Stimulated activated CD8-positive, alpha-beta memory T cell treated with anti-CD3 and anti-CD28 coated beads, Interleukin-7, amount 100 ng/mL, for 24 hours (primary cell): ENCODE results near the gene HEATR3.

Source experiments
- DNase-seq: peaks from one replicate; pipeline ENCODE4 v3.0.0-alpha.2; 2020; ENCODE audit warnings: low read depth

HEATR3 gene

GRCh38 chr16:50056226-50056625 lies 9.5 kb upstream of the HEATR3 start:
- no peak for DNase-seq

- no peak for DNase-seq
Observed at GRCh38 chr16:50058091-50058771, 7.5 kb upstream of the HEATR3 start.

DNA sequence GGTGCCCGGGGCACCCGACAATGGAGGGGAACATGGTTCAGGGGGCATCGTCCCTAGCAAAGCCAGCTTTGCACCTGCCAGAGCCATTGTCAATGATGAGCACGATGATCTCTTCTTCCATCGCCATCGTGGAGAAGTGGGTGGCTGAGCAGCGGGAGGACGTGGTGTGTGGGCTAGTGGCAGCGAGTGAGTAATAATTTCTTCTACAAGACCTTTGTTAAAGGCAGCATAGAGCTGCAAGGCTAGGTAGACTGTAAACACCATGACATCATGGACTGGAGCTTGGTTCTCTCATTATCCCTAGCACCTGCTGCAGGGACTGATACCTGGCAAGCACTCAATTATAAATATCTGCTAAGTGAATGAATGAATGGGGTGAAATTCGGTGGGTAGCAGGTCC lies 6.7 kb upstream of the HEATR3 start:
- DNase-seq: no peak

- DNase-seq: no peak
Observed at GRCh38 chr16:50059669-50060068, 6.1 kb upstream of the HEATR3 start.

- no peak for DNase-seq
Observed at GRCh38 chr16:50061326-50061725, 4.4 kb upstream of the HEATR3 start.

- no peak for DNase-seq
Observed at GRCh38 chr16:50065241-50065623, 538 bp upstream of the HEATR3 start.

DNA sequence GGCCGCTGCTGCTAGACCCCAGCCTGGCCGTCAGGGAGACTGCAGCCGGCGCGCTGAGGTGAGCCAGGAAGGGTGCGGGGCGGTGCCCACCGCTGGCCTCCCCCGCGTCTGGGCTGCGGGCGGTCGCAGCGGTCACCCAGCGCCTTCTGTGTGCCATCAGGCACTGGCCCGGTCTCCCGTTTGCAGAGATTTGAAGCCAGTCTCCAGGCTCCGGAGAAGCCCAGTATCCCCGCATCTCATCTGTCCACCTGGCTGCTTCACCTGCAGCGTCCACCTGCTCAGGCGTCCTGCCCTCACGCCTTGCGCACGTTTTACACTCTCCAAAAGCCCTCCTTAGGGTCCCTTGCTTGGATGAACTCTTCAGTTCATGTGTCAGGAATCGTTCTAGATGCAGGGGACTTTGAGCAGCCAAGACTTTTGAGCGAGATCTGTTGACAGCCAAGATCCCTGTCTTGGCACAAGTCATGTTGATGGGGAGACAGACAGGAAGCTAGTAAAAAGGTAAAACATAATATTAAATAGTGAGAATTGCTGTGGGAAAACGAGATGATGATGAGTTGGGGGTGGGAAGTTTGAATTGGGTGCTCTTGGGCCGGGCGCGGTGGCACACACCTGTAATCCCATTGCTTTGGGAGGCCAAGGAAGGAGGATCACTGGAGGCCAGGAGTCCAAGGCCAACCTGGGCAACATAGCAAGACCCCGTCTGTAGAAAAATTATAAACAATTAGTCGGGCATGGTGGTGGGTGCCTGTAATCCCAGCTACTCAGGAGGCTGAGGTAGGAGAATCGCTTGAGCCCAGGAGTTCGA lies 916 bp downstream of the HEATR3 start:
- no peak for DNase-seq

- DNase-seq: no peak
Observed at GRCh38 chr16:50067290-50067853, 1.6 kb downstream of the HEATR3 start.

GRCh38 chr16:50068550-50068949 lies 2.8 kb downstream of the HEATR3 start:
- DNase-seq: no peak

DNA sequence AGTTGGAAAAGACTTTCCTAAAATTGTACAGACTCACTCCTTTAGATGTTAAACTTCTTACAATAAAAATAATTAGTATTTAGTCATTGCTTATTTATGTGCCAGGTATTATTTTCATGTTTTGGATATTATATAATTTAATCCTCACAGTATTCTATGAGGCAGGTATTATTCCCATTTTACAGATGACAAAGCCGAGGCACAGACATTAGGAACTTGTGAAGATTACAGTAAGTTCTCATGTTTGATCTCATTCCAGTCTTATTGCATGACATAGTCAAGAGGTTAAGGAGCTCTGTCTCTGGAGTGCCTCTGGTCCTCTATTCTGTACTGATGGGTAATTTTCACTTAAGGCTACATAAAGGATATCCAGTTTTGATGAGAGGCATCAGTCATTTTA lies 3.3 kb downstream of the HEATR3 start:
- DNase-seq: no peak

GRCh38 chr16:50071075-50071671 lies 5.4 kb downstream of the HEATR3 start:
- DNase-seq: no peak

DNA sequence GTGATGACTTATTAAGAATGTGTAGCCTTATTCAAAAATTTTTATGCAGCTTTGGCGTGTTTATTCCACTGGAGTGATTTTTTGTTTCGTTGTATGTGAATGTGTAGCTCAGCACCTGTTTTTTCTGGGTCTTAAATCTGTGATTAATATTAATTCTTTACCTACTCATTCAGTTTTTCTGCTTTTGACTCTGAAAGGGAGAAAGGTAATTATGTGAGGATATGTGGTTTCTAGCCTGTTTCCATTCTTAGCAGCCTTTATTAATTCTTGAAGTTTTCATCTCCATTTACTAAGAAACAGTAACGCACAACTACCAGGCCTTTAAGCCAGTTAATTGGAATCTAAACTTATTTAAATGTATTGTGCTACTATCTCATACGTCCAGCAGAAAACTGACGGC lies 7.0 kb downstream of the HEATR3 start:
- DNase-seq: no peak

DNA sequence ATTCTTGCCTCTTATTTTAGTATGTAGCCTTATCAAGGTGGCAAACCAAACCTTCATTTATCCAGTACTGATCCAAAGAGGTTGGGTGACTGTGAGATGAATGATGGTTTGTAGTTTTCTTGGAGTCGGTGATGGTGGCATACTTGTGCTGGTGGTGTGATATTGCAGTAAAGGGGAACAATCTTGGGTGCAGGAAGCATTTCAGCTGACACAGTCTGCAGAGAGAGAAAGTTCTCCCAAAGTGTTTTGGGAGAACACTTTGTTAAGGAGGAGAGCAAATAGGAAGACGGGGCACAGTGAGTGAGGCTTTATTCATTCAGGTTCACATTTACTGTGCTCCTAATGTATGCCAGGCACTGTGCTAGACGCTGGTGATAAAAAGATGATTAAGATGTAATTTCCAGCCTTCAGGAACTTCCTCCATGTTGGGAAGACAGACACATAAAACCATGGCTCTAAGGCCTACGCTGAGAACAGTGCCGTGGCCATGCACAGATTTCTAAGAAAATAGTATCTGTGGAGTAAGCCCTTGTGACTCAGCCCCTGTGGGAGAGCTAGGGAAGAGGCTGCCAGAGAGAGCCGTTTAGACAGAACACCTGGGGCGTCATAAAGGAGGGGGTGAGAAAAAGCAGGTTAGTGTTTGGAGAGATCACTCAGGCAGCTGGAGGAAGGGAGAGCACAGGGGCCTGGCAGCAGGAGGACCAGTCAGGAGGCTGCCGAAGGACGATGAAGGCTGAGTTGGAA lies 13.8 kb downstream of the HEATR3 start:
- DNase-seq: no peak

DNA sequence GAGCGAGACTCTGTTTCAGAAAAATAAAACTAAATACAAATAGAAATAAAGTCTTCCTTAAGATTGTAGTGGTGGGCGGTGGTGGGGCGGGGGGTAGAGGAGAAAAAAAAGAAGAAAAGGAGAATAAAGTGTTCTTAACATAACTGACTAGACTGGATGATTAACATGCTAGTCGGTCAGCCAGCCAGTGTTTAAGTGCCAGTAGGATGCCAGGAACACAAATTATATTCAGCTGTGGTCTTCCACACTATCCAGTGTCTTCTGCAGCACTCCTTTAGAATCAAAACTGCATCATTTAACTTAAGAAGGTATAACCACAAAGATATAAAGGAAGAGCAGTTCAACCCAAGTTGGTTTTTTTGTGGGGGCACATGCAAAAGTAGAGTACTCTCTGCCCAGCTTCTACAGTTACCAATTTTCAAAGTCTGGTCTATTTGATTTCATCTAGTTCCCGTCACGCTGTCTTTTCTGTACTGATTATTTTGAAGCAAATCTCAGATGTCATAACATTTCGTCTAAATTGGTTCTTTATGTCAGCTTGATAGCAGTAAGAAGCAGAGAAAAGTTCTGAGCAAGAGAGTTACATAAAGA lies 15.8 kb downstream of the HEATR3 start:
- no peak for DNase-seq

DNA sequence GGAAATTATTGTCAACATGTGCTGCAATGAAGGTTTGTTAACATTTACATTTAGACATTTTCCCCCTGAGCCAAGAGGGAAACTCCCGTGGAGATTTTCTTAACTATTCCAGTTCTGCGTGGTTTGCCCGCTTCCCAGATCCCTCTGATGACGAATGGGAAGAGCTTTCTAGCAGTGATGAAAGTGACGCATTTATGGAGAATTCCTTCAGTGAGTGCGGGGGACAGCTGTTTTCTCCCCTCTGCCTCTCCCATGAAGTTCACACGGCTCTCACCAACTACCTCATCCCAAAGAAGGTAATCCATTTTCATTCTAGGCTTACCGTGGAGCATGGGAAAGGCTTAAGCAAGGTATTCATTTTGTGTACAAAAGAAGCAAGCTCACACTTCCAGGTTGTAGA lies 18.2 kb downstream of the HEATR3 start:
- no peak for DNase-seq

DNA sequence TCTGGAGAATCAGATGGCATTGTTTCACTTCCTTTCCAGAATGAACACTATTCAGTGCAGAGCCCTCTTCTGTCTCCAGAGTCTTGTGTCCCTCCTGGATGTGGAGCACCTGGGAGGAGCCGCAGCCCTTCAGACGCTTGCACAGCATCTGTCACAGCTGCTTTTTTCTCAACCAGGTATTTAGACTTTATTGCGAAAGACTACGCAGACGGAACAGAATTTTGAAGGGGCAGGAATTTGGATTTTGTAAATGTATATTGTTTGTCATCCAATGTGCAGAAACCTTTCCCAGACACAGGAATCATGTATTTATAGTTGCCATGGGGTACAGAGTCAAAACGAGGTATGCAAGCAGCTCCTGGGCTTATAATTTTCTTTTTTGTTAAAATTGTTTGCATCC lies 20.4 kb downstream of the HEATR3 start:
- no peak for DNase-seq

- DNase-seq: no peak
Observed at GRCh38 chr16:50088302-50088701, 22.5 kb downstream of the HEATR3 start.

DNA sequence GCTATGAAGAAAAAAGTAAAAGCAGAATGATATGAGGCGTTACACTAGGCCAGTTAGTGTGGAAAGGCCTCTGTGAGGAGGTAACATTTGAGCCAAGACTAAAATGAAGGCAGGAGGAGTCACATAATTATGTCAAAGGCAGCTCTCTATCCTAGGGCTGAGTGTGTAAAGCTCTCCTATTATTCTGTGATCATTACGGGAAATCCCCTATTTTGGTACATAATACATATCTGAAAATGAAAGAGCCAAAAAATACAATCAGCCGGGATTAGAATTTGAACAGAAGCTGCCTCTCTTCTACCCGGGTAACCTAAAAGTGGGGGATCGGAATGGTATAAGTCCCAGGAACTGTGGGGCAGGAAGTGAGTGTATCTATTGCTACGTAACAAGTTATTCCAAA lies 27.1 kb downstream of the HEATR3 start:
- DNase-seq: no peak

DNA sequence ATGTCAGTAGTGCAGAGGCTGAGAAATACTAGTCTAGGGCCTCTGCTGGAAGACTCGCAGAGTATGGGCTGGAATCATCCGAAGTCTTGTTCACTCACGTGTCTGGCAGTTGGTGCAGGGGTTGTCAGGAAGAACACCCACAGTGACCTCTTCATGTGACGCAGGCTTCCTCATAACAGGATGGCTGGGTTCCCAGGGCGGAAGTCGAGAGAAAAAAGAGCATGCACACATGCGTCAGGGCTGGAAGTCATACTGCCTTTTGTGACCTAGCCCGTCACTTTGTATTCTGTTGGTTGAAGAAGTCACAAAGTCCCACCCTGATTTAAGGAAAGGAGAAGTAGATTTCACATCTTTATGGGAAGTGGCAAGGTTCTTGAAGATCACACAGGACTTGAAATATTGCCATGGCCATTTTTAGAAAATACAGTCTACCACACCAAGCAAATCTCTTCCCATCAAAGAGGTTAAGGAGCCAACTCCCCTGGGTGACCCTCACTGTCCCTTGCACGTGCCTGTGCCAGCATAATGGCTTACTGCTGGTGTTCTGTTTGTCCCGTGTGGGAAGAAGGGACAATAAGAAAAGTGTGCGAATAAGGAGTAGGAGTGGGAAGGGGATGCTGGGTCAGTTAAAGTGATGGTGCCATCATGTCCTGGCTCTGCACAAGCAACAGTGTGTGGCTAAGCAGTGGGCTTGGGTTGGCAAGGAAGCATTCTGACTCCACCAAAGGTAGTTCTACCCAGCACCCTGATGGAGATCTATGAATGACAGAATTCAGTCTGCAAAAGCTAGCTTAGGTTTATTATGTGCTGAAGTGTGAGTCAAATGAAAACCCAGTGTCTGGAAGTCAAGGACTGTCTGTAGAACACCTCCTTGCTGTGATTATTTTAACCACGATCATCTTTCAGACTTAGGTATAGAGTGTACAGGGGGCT lies 28.1 kb downstream of the HEATR3 start:
- DNase-seq: no peak

GRCh38 chr16:50096791-50097190 lies 31.0 kb downstream of the HEATR3 start:
- no peak for DNase-seq
